IPS-NIHi7 (cell line): ENCODE data around the gene FBLN2.

ENCODE experiments used
- DNase-seq: peaks from one replicate; pipeline ENCODE4 v3.0.0; 2012; ENCODE audit warnings: mixed read lengths; ENCODE audit errors: extremely low spot score

Gene FBLN2

GRCh38 chr3:13685721-13686120 lies 136.8 kb downstream of the FBLN2 start:
- no peak for DNase-seq

- no peak for DNase-seq
Measured at GRCh38 chr3:13686367-13687160, 137.6 kb downstream of the FBLN2 start.

- DNase-seq = no peak
Measured at GRCh38 chr3:13687517-13687943, 138.6 kb downstream of the FBLN2 start.
